Endothelial cell of umbilical vein (primary cell): ENCODE measurements around the gene ZFYVE28.

Source experiments
- FOS ChIP-seq: IDR thresholded peaks from 2 replicates; pipeline ENCODE4 v1.6.1; 2011; ENCODE audit warnings: mild to moderate bottlenecking, low read length, moderate library complexity, borderline replicate concordance; ENCODE audit not compliant: insufficient read depth
- POLR2A ChIP-seq: IDR thresholded peaks from 2 replicates; pipeline ENCODE4 v1.6.1; 2012; ENCODE audit warnings: low read depth, mild to moderate bottlenecking, control low read depth, low read length
- TF ChIP-seq, protein P1 (sequence below), 2 donors: IDR thresholded peaks; 1 replicate in 1 of 2; 2 replicates in 1 of 2; pipeline ENCODE4 v1.5.1; 2011; ENCODE audit warnings: low read length in 2 of 2, mild to moderate bottlenecking in 2 of 2, moderate library complexity in 2 of 2, control low read depth in 1 of 2, inconsistent platforms in 1 of 2, low read depth in 1 of 2; ENCODE audit not compliant: insufficient read depth in 1 of 2; ENCODE audit errors: extremely low read depth in 1 of 2

DNA sequence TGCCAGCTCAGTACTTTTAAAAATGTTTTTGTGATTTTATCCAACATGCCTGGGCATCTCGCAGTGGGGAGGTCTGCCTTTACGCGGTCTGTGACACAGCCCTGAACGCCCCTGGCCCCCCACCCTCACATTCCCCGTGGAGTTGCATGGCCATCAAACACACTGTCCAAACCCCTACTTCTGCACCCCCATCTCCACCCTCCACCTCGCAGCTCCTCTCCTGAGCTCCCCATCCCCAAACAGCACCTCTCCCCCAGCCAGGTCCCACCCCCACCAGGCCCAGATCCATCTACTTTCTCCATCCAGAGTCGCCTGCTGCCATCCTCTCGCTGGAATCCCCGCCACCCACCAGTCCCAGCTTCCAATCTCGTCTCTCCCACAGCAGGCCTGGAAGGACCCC, 9.5 kb downstream of the ZFYVE28 start:
- no peak for TF ChIP-seq POLR2A
- TF ChIP-seq, protein P1, sequence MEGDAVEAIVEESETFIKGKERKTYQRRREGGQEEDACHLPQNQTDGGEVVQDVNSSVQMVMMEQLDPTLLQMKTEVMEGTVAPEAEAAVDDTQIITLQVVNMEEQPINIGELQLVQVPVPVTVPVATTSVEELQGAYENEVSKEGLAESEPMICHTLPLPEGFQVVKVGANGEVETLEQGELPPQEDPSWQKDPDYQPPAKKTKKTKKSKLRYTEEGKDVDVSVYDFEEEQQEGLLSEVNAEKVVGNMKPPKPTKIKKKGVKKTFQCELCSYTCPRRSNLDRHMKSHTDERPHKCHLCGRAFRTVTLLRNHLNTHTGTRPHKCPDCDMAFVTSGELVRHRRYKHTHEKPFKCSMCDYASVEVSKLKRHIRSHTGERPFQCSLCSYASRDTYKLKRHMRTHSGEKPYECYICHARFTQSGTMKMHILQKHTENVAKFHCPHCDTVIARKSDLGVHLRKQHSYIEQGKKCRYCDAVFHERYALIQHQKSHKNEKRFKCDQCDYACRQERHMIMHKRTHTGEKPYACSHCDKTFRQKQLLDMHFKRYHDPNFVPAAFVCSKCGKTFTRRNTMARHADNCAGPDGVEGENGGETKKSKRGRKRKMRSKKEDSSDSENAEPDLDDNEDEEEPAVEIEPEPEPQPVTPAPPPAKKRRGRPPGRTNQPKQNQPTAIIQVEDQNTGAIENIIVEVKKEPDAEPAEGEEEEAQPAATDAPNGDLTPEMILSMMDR (IDR thresholded peaks at IDR 0.05; ENCODE audit: extremely low read depth in 1 of 2, insufficient read depth in 1 of 2, low read depth in 1 of 2, low read length in 2 of 2) = no peak
- no peak for TF ChIP-seq FOS
